Measurements from ENCODE around the gene PMVK.

Gene PMVK

DNA sequence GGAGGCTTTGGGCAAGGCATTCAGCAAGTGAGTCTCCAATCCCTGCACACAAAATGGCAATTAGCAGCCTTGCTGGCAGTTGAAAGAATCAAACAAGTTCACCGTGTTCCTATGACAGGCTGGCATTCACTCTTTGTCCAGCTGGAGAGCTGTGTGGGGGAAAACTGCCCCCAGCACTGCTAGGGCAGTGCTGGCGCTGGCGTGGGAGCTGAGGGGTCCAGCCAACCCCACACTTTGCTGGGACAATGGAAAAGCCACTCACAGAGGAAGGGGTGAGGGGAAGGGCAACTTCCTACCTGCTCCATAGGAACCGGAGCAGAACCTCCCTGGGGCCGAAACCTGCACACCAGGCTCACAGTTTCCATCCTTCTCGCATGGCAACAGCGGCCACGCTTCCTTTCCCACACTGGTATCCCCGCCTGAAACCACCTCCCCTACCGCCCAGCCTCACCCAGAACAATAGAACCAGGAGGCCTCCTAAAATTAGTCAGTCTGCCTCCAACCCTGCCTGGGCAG, 39.7 kb downstream of the PMVK start:
- TF ChIP-seq EGR1 (IDR thresholded peaks at IDR 0.05), result no peak

DNA sequence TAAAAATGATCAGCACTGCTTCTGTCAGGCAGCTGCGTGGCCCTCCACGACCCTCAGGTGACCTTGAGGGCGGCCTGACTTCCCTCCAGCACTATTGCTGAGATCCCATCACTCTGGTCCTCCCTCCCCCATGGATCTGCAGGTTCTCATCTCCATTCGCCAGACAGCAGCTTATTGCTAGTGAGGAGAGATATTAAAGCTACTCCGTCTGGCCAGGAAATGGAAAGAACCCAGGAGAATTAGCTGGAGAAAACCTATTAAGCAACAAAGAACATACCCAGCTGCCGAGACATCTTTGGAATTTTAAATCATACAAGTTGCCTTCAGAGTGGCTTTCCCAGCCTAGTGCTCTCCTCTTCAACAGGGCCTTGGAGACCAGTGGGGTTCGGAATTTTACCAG, 40.7 kb downstream of the PMVK start:
- TF ChIP-seq, protein P1, sequence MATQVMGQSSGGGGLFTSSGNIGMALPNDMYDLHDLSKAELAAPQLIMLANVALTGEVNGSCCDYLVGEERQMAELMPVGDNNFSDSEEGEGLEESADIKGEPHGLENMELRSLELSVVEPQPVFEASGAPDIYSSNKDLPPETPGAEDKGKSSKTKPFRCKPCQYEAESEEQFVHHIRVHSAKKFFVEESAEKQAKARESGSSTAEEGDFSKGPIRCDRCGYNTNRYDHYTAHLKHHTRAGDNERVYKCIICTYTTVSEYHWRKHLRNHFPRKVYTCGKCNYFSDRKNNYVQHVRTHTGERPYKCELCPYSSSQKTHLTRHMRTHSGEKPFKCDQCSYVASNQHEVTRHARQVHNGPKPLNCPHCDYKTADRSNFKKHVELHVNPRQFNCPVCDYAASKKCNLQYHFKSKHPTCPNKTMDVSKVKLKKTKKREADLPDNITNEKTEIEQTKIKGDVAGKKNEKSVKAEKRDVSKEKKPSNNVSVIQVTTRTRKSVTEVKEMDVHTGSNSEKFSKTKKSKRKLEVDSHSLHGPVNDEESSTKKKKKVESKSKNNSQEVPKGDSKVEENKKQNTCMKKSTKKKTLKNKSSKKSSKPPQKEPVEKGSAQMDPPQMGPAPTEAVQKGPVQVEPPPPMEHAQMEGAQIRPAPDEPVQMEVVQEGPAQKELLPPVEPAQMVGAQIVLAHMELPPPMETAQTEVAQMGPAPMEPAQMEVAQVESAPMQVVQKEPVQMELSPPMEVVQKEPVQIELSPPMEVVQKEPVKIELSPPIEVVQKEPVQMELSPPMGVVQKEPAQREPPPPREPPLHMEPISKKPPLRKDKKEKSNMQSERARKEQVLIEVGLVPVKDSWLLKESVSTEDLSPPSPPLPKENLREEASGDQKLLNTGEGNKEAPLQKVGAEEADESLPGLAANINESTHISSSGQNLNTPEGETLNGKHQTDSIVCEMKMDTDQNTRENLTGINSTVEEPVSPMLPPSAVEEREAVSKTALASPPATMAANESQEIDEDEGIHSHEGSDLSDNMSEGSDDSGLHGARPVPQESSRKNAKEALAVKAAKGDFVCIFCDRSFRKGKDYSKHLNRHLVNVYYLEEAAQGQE (IDR thresholded peaks at IDR 0.05; ENCODE audit: low read depth), result no peak
- TF ChIP-seq TAF1 (IDR thresholded peaks at IDR 0.05; ENCODE audit: low read depth) (no peak), TEAD4 (IDR thresholded peaks at IDR 0.05) (no peak), CREB1 (IDR thresholded peaks at IDR 0.05; ENCODE audit: low read depth) (no peak), ZBTB7A (IDR thresholded peaks at IDR 0.05; ENCODE audit: low read depth) (no peak), RAD21 (IDR thresholded peaks at IDR 0.05; ENCODE audit: low read depth) (no peak), NFIC (IDR thresholded peaks at IDR 0.05) (no peak), FOXM1 (IDR thresholded peaks at IDR 0.05; ENCODE audit: borderline replicate concordance, low read depth) (no peak), YY1 (IDR thresholded peaks at IDR 0.05; ENCODE audit: low read depth) (no peak), EGR1 (IDR thresholded peaks at IDR 0.05) (no peak), TCF12 (IDR thresholded peaks at IDR 0.05; ENCODE audit: low read depth) (no peak)
- TF ChIP-seq, protein P2, sequence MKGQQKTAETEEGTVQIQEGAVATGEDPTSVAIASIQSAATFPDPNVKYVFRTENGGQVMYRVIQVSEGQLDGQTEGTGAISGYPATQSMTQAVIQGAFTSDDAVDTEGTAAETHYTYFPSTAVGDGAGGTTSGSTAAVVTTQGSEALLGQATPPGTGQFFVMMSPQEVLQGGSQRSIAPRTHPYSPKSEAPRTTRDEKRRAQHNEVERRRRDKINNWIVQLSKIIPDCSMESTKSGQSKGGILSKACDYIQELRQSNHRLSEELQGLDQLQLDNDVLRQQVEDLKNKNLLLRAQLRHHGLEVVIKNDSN (IDR thresholded peaks at IDR 0.05), result no peak

DNA sequence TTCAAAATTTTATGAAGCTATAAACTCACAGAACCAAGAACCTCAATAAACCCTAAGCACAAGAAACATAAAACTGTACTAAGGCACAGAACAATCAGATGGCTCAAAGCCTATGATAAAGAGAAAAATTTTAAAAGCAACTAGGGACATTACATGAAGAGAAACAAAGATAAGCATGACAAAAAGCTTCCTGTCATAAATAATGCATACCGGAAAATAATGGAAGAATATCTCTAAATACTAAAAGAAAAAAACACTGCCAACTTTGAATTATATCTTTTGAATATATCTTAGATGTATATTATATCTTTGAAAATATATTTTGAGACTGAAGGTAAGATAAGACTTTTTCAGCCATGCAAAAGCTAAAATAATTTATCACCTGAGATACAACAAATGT, 45.1 kb downstream of the PMVK start:
- TF ChIP-seq EP300 (IDR thresholded peaks at IDR 0.05; ENCODE audit: borderline replicate concordance) (no peak), RAD21 (IDR thresholded peaks at IDR 0.05; ENCODE audit: low read depth) (no peak), CREB1 (IDR thresholded peaks at IDR 0.05; ENCODE audit: low read depth) (no peak), FOXM1 (IDR thresholded peaks at IDR 0.05; ENCODE audit: borderline replicate concordance, low read depth) (no peak), TAF1 (IDR thresholded peaks at IDR 0.05; ENCODE audit: low read depth) (no peak), NFIC (IDR thresholded peaks at IDR 0.05) (no peak), ZBTB7A (IDR thresholded peaks at IDR 0.05; ENCODE audit: low read depth) (no peak), TCF12 (IDR thresholded peaks at IDR 0.05; ENCODE audit: low read depth) (no peak), EGR1 (IDR thresholded peaks at IDR 0.05) (no peak), TEAD4 (IDR thresholded peaks at IDR 0.05) (no peak)
- TF ChIP-seq, protein P2 (IDR thresholded peaks at IDR 0.05), result no peak

DNA sequence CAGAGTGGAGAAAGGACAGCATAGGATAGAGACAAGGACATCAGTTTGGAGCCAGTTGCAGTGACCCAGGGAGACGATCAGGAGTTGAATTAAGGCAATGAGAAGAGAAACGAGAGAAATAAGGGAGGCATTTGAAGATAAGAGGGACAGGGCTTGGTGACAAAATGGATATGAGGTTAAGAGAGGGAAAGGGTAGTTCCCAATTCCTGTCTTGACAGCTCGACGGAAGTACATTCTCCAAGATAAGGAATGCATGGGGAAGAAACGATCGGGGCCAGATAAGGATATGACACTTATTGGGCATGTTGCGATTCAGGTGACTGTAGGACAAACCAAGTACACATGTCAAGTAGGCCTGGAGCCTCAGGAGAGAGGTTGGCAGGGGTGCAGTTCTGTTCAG, 47.8 kb downstream of the PMVK start:
- TF ChIP-seq TCF12 (IDR thresholded peaks at IDR 0.05; ENCODE audit: low read depth) (no peak), RAD21 (IDR thresholded peaks at IDR 0.05; ENCODE audit: low read depth) (no peak), FOXM1 (IDR thresholded peaks at IDR 0.05; ENCODE audit: borderline replicate concordance, low read depth) (no peak), YY1 (IDR thresholded peaks at IDR 0.05; ENCODE audit: low read depth) (no peak), TAF1 (IDR thresholded peaks at IDR 0.05; ENCODE audit: low read depth) (no peak)
- TF ChIP-seq, protein P1 (IDR thresholded peaks at IDR 0.05; ENCODE audit: low read depth), result no peak

DNA sequence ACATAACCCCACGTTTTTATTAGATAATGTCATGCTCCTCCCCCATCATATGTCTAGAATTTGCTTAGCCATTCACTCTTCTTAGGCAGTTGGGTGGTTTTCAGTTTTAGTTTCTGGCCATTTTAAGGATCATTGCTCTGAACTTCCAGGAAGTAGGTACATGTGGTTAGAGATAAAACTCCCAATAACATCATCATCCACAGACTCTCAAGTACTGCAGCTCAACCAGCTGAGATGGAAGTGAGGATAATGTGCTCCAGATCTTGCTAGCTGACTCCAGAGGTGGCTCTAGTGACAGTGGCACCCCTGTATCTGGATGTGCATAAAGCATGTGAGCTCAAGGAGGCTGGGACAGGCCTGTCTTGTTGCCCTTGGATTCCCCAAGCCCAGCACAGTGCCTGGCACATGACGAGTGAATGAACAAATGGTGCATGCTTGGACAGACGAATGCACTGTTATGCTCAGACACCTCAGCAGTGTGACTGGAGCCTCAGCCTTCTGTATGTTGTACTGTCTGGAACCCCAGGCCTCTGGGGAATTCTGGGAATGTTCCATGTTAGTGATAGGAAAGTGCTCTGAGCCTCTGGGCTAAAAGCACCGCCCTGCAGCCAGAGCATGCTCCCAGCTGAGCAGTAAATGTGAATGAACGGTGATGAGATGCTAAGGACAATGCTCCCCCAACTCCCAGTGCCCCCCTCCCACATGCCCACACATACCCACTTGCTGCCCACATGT, 50.1 kb downstream of the PMVK start:
- TF ChIP-seq NFIC (IDR thresholded peaks at IDR 0.05) (no peak), TAF1 (IDR thresholded peaks at IDR 0.05; ENCODE audit: low read depth) (no peak), YY1 (IDR thresholded peaks at IDR 0.05; ENCODE audit: low read depth) (no peak), CEBPB (IDR thresholded peaks at IDR 0.05) (no peak), RAD21 (IDR thresholded peaks at IDR 0.05; ENCODE audit: low read depth) (no peak), TEAD4 (IDR thresholded peaks at IDR 0.05) (no peak), CREB1 (IDR thresholded peaks at IDR 0.05; ENCODE audit: low read depth) (no peak), EP300 (IDR thresholded peaks at IDR 0.05; ENCODE audit: borderline replicate concordance) (no peak), EGR1 (IDR thresholded peaks at IDR 0.05) (no peak), TCF12 (IDR thresholded peaks at IDR 0.05; ENCODE audit: low read depth) (no peak), FOXM1 (IDR thresholded peaks at IDR 0.05; ENCODE audit: borderline replicate concordance, low read depth) (no peak), ZBTB7A (IDR thresholded peaks at IDR 0.05; ENCODE audit: low read depth) (no peak)
- TF ChIP-seq, protein P2 (IDR thresholded peaks at IDR 0.05), result no peak
- TF ChIP-seq, protein P3, sequence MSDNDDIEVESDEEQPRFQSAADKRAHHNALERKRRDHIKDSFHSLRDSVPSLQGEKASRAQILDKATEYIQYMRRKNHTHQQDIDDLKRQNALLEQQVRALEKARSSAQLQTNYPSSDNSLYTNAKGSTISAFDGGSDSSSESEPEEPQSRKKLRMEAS (IDR thresholded peaks at IDR 0.05), result no peak
- TF ChIP-seq, protein P1 (IDR thresholded peaks at IDR 0.05; ENCODE audit: low read depth), result no peak

All from Ishikawa (cell line).